HL-60 (cell line): ENCODE measurements around the gene SCLY.

Experiments
- DNase-seq, 2 experiments: peaks; one replicate each; pipeline ENCODE4 v3.0.0-alpha.2; 2010 to 2020; ENCODE audit warnings: low read depth in 1 of 2, low spot score in 1 of 2
- H3K27ac ChIP-seq: fragments of 250-450 bp; sonication (Bioruptor Pico); replicated peaks from 2 replicates; pipeline ENCODE4 v1.5.1; 2020; ENCODE audit warnings: mild to moderate bottlenecking, moderate library complexity
- H3K27me3 ChIP-seq: fragments of 250-450 bp; sonication (Bioruptor Pico); 2 replicates; pipeline ENCODE4 v1.5.1; 2021; ENCODE audit warnings: mild to moderate bottlenecking, moderate library complexity; ENCODE audit not compliant: insufficient read depth, poor library complexity, severe bottlenecking
- H3K4me3 ChIP-seq: replicated peaks from 2 replicates; pipeline ENCODE4 v1.5.1; 2011; ENCODE audit warnings: mild to moderate bottlenecking, control low read depth, low read length; ENCODE audit not compliant: insufficient read depth
- GABPA ChIP-seq: IDR thresholded peaks from 2 replicates; pipeline ENCODE4 v1.6.1; 2012; ENCODE audit warnings: low read depth
- POLR2AphosphoS5 ChIP-seq: IDR thresholded peaks from 2 replicates; pipeline ENCODE4 v1.6.1; 2012; ENCODE audit warnings: low read depth
- REST ChIP-seq: IDR thresholded peaks from 2 replicates; pipeline ENCODE4 v1.6.1; 2012; ENCODE audit warnings: low read depth; ENCODE audit not compliant: insufficient replicate concordance
- SPI1 ChIP-seq: IDR thresholded peaks from 2 replicates; pipeline ENCODE4 v1.6.1; 2012; ENCODE audit warnings: low read depth, mild to moderate bottlenecking, borderline replicate concordance
- TF ChIP-seq, protein P1 (sequence below): IDR thresholded peaks from one replicate; pipeline ENCODE4 v1.5.1; 2011; ENCODE audit warnings: low read length, control low read depth, inconsistent platforms; ENCODE audit not compliant: insufficient read depth

SCLY gene

GRCh38 chr2:238142382-238143205 is 81.8 kb downstream of the SCLY start:
- no peaks in the 10 kb centered on the region for H3K27me3 ChIP-seq
- TF ChIP-seq SPI1 = no peak
- no peak for TF ChIP-seq POLR2AphosphoS5
- TF ChIP-seq, protein P1, sequence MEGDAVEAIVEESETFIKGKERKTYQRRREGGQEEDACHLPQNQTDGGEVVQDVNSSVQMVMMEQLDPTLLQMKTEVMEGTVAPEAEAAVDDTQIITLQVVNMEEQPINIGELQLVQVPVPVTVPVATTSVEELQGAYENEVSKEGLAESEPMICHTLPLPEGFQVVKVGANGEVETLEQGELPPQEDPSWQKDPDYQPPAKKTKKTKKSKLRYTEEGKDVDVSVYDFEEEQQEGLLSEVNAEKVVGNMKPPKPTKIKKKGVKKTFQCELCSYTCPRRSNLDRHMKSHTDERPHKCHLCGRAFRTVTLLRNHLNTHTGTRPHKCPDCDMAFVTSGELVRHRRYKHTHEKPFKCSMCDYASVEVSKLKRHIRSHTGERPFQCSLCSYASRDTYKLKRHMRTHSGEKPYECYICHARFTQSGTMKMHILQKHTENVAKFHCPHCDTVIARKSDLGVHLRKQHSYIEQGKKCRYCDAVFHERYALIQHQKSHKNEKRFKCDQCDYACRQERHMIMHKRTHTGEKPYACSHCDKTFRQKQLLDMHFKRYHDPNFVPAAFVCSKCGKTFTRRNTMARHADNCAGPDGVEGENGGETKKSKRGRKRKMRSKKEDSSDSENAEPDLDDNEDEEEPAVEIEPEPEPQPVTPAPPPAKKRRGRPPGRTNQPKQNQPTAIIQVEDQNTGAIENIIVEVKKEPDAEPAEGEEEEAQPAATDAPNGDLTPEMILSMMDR = no peak
- no peak for TF ChIP-seq GABPA
- TF ChIP-seq REST = no peak
- no peak for DNase-seq
- H3K27ac ChIP-seq = no peak overlapping the region
- no peak overlapping the region for H3K4me3 ChIP-seq

- no peak for TF ChIP-seq REST
- TF ChIP-seq POLR2AphosphoS5 = no peak
- no peak for TF ChIP-seq SPI1
- TF ChIP-seq, protein P1 = no peak
- no peak for TF ChIP-seq GABPA
- H3K4me3 ChIP-seq = no peak overlapping the region
- no peak for DNase-seq
- H3K27ac ChIP-seq = no peak overlapping the region
- no peaks in the 10 kb centered on the region for H3K27me3 ChIP-seq
Measured at GRCh38 chr2:238143239-238143951, 82.6 kb downstream of the SCLY start.

- Histone ChIP-seq H3K4me3 (no peak overlapping the region), H3K27ac (no peak overlapping the region), H3K27me3 (no peaks in the 10 kb centered on the region)
- TF ChIP-seq, protein P1 = no peak
- TF ChIP-seq POLR2AphosphoS5 (no peak), GABPA (no peak), SPI1 (no peak), REST (no peak)
- DNase-seq = no peak
Measured at GRCh38 chr2:238144262-238144661, 83.5 kb downstream of the SCLY start.
